ENCODE measurements around the gene NFAT5.

Gene NFAT5

GRCh38 chr16:69707920-69708683 lies 142.3 kb downstream of the NFAT5 start:
- no peak for TF ChIP-seq CTCF (IDR thresholded peaks at IDR 0.05; ENCODE audit: low read depth, low read length, missing control alignments)
- no peak for DNase-seq (ENCODE audit: extremely low read depth, low read depth)
- no peak overlapping the region for H3K4me3 ChIP-seq (replicated peaks; ENCODE audit: low read depth, low read length)

- peak; percentile 50 for TF ChIP-seq CTCF (IDR thresholded peaks at IDR 0.05; ENCODE audit: low read depth, low read length, missing control alignments)
- peak; percentile 48 for DNase-seq (ENCODE audit: extremely low read depth, low read depth)
- no peak overlapping the region for H3K4me3 ChIP-seq (replicated peaks; ENCODE audit: low read depth, low read length)
Measured at GRCh38 chr16:69709456-69710084, 143.8 kb downstream of the NFAT5 start.

GRCh38 chr16:69711115-69711740 lies 145.5 kb downstream of the NFAT5 start:
- DNase-seq (ENCODE audit: extremely low read depth, low read depth) = peak; percentile 45
- no peak overlapping the region for H3K4me3 ChIP-seq (replicated peaks; ENCODE audit: low read depth, low read length)
- TF ChIP-seq CTCF (IDR thresholded peaks at IDR 0.05; ENCODE audit: low read depth, low read length, missing control alignments) = no peak

GRCh38 chr16:69712277-69712676 lies 146.5 kb downstream of the NFAT5 start:
- no peak overlapping the region for H3K4me3 ChIP-seq (replicated peaks; ENCODE audit: low read depth, low read length)
- no peak for TF ChIP-seq CTCF (IDR thresholded peaks at IDR 0.05; ENCODE audit: low read depth, low read length, missing control alignments)
- no peak for DNase-seq (ENCODE audit: extremely low read depth, low read depth)

- no peak for TF ChIP-seq CTCF (IDR thresholded peaks at IDR 0.05; ENCODE audit: low read depth, low read length, missing control alignments)
- H3K4me3 ChIP-seq (replicated peaks; ENCODE audit: low read depth, low read length) = no peak overlapping the region
- DNase-seq (ENCODE audit: extremely low read depth, low read depth) = no peak
Measured at GRCh38 chr16:69712914-69713581, 147.3 kb downstream of the NFAT5 start.

- no peak for TF ChIP-seq CTCF (IDR thresholded peaks at IDR 0.05; ENCODE audit: low read depth, low read length, missing control alignments)
- no peak overlapping the region for H3K4me3 ChIP-seq (replicated peaks; ENCODE audit: low read depth, low read length)
- DNase-seq (ENCODE audit: extremely low read depth, low read depth) = no peak
Measured at GRCh38 chr16:69717066-69717465, 151.3 kb downstream of the NFAT5 start.
